Fibroblast of skin of scalp (primary cell): ENCODE results near the gene SEPSECS.

Experiments used
- DNase-seq: peaks from one replicate; pipeline ENCODE4 v3.0.0-alpha.2; 2013

Gene SEPSECS

DNA sequence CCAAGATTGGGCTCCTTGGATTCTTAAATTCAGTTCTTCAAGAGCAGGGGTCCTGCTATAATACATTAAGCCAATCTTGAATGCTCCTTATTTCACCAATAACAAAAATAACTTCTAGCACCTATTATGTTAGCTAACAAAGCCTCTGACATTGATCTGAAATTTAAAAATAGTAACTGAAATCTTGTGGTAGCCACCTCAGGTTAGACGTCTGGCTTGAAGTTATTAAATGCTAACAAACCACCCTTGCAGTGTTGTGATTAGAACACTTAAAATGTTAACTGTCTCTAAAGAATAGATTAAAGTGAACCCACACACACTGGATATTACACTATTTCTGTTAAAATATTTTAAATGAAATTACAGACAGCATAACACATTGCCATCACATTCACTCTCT is 79.7 kb downstream of the SEPSECS start:
- DNase-seq = no peak

GRCh38 chr4:25078523-25078922 is 81.7 kb downstream of the SEPSECS start:
- DNase-seq = no peak

- DNase-seq = no peak
Observed at GRCh38 chr4:25076625-25077398, 83.4 kb downstream of the SEPSECS start.

GRCh38 chr4:25075851-25076250 is 84.4 kb downstream of the SEPSECS start:
- no peak for DNase-seq

DNA sequence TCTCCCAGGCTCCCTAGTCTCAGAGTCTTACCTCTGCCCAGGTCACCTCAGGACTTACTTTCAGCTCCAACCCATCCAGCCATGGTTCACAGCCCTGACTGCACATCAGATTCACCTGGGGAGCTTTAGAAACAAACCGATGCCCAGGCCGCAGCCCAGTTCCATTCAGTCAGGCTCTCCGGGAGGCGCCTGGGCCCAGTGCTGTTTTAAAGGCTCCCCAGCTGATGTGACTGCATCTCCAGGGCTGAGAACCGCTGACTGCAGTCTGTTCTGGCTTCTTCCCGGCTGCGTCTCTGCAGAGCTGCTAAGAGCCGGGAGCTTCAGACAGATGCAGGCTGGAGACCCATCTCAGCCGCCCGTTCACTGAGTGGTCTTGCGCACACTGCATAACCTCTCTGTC is 85.1 kb downstream of the SEPSECS start:
- DNase-seq = no peak

DNA sequence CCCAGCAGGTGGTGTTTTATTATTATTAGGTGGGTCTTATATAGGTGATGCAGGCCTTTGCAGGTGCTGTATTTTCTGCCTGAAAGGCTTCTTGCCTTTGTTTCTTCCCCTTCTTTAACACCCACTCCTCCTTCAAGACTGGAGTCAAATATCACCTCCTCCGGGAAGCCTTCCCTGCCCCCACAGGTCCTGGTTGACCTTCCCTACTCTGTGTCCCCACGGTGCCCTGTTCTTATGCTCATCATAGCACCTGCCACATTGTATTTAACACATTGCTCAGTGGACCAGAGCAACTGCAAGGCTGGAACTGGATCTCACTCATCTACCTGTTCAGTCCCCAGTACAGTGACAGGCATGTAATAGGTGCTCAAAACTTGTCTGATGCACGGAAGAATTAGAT is 89.7 kb downstream of the SEPSECS start:
- no peak for DNase-seq
